ENCODE results near the gene MTAP. TPM values are rescaled to one million over a fixed set of nuclear protein-coding genes. Genes with fewer than 3 reads are reported as not detected.

Gene MTAP
- total and polyA plus RNA-seq, 2 donors (not counting 1 experiment from before 2014, with no cell fraction given), result 9.8 to 38.4 TPM

GRCh38 chr9:21830589-21830988 is 28.2 kb downstream of the MTAP start:
- H3K27me3 ChIP-seq (replicated peaks in 1 of 4; ENCODE audit: control extremely low read depth in 1 of 4, control insufficient read depth in 3 of 4, insufficient read depth in 4 of 4, low read length in 3 of 4), result no peaks in the 10 kb centered on the region
- DNase-seq, result no peak
- POLR2A ChIA-PET, result no interaction called here
- peaks cover 28 to 29% of the 10 kb centered on the region in 2 donors for H3K4me1 ChIP-seq (ENCODE audit: control insufficient read depth in 2 of 2, insufficient read depth in 2 of 2, low read length in 2 of 2)
- ATAC-seq (ENCODE audit: low read depth), result no peak
- CTCF ChIA-PET, result interaction anchor here (0.6 to 2.1 kb wide), 5 partner anchors 13 to 374 kb away, joined by 3 to 10 read pairs (median 7); partner anchors contain the start of gene CDKN2B
- no peak overlapping the region for H3K4me2 ChIP-seq (replicated peaks; ENCODE audit: low read depth, low read length, poor library complexity, severe bottlenecking)
- H3K4me3 ChIP-seq (ENCODE audit: control extremely low read depth in 1 of 5, extremely low read depth in 1 of 5, insufficient read depth in 1 of 5, low read depth in 2 of 5, low read length in 4 of 5), result no peak overlapping the region
- intact Hi-C loops (cut with micrococcal nuclease), result no loop called here
- no peaks in the 10 kb centered on the region for H3K9me3 ChIP-seq (ENCODE audit: control extremely low read depth in 1 of 3, control insufficient read depth in 2 of 3, insufficient read depth in 1 of 3, low read length in 2 of 3)
- peaks cover 13% of the 10 kb centered on the region for H4K20me1 ChIP-seq (ENCODE audit: control insufficient read depth, insufficient read depth, low read length, poor library complexity, severe bottlenecking)
- no peak overlapping the region for H3K9ac ChIP-seq (ENCODE audit: low read length)
- TF ChIP-seq EZH2 (IDR thresholded peaks at IDR 0.05; ENCODE audit: borderline replicate concordance, insufficient read depth, low read depth, low read length, poor library complexity, severe bottlenecking) (no peak), CTCF (IDR thresholded peaks at IDR 0.05) (no peak)
- peaks cover 44% of the 10 kb centered on the region for H3K4me1 Mint-ChIP-seq
- H2AFZ ChIP-seq (ENCODE audit: insufficient read depth, low read depth, low read length, poor library complexity, severe bottlenecking), result no peak overlapping the region
- no peaks in the 10 kb centered on the region for H3K27me3 Mint-ChIP-seq
- no peak overlapping the region for H3K4me3 Mint-ChIP-seq
- no peaks in the 10 kb centered on the region for H3K9me3 Mint-ChIP-seq (ENCODE audit: insufficient read depth)
- peaks cover 0 to 21% of the 10 kb centered on the region in 2 experiments for H3K36me3 ChIP-seq (replicated peaks in 1 of 2; ENCODE audit: control extremely low read depth in 1 of 2, control insufficient read depth in 1 of 2, extremely low read depth in 1 of 2, insufficient read depth in 2 of 2, low read length in 1 of 2)
- peak overlapping the region; percentile 68 for H3K27ac Mint-ChIP-seq
- WGBS (ENCODE audit: insufficient coverage), result no CpG with 5 or more reads among the region's 3 CpGs
- peaks cover 3% of the 10 kb centered on the region for H3K79me2 ChIP-seq (ENCODE audit: control insufficient read depth, insufficient read depth, low read length)
- H3K27ac ChIP-seq (ENCODE audit: low read length in 2 of 2), result no peak overlapping the region

GRCh38 chr9:21831841-21832509 is 29.5 kb downstream of the MTAP start:
- DNase-seq (peak; percentile 51), ATAC-seq (ENCODE audit: low read depth) (peak; percentile 19)
- TF ChIP-seq EZH2 (IDR thresholded peaks at IDR 0.05; ENCODE audit: borderline replicate concordance, insufficient read depth, low read depth, low read length, poor library complexity, severe bottlenecking) (no peak), CTCF (IDR thresholded peaks at IDR 0.05) (no peak)
- Histone ChIP-seq H3K4me1 (ENCODE audit: control insufficient read depth in 2 of 2, insufficient read depth in 2 of 2, low read length in 2 of 2) (peaks cover 28 to 29% of the 10 kb centered on the region in 2 donors), H3K4me2 (replicated peaks; ENCODE audit: low read depth, low read length, poor library complexity, severe bottlenecking) (no peak overlapping the region), H2AFZ (ENCODE audit: insufficient read depth, low read depth, low read length, poor library complexity, severe bottlenecking) (no peak overlapping the region), H3K9me3 (ENCODE audit: control extremely low read depth in 1 of 3, control insufficient read depth in 2 of 3, insufficient read depth in 1 of 3, low read length in 2 of 3) (no peaks in the 10 kb centered on the region), H3K27ac (ENCODE audit: low read length in 2 of 2) (peak overlapping the region in 1 of 2 donors; percentile 75), H3K36me3 (replicated peaks in 1 of 2; ENCODE audit: control extremely low read depth in 1 of 2, control insufficient read depth in 1 of 2, extremely low read depth in 1 of 2, insufficient read depth in 2 of 2, low read length in 1 of 2) (peaks cover 0 to 24% of the 10 kb centered on the region in 2 experiments), H3K79me2 (ENCODE audit: control insufficient read depth, insufficient read depth, low read length) (peaks cover 9% of the 10 kb centered on the region), H3K4me3 (ENCODE audit: control extremely low read depth in 1 of 5, extremely low read depth in 1 of 5, insufficient read depth in 1 of 5, low read depth in 2 of 5, low read length in 4 of 5) (no peak overlapping the region), H4K20me1 (ENCODE audit: control insufficient read depth, insufficient read depth, low read length, poor library complexity, severe bottlenecking) (peaks cover 13% of the 10 kb centered on the region), H3K9ac (ENCODE audit: low read length) (no peak overlapping the region), H3K27me3 (replicated peaks in 1 of 4; ENCODE audit: control extremely low read depth in 1 of 4, control insufficient read depth in 3 of 4, insufficient read depth in 4 of 4, low read length in 3 of 4) (no peaks in the 10 kb centered on the region)
- CTCF ChIA-PET, result interaction anchor here (1.0 to 2.3 kb wide), 7 partner anchors 15 to 407 kb away, joined by 3 to 10 read pairs (median 7); partner anchors contain the start of gene CDKN2B
- Mint-ChIP-seq H3K4me3 (peak overlapping the region; percentile 33), H3K9me3 (ENCODE audit: insufficient read depth) (no peaks in the 10 kb centered on the region), H3K4me1 (peaks cover 43% of the 10 kb centered on the region), H3K27ac (peak overlapping the region; percentile 78), H3K27me3 (no peaks in the 10 kb centered on the region)
- 80% methylated on average over 1 of the region's 8 CpGs for WGBS (ENCODE audit: insufficient coverage)
- intact Hi-C loops (cut with micrococcal nuclease), result loop anchor here (2.0 kb wide), 1 partner anchor 19 kb away; no protein-coding TSS in a partner anchor
- POLR2A ChIA-PET, result no interaction called here

Data from B cell (primary cell).